Hindlimb muscle (tissue), 1 donor: Measurements from ENCODE around the gene COG5. TPM values are rescaled to one million over a fixed set of nuclear protein-coding genes. Genes with fewer than 3 reads are reported as not detected.

ENCODE experiments used
- DNase-seq: peaks from one replicate; pipeline ENCODE4 v3.0.0-alpha.2; 2013
- polyA plus RNA-seq: library from polyadenylated mRNA; unstranded; fragments of 120-200 nt; gene quantifications from one replicate; pipeline ENCODE4 v1.2.1, GENCODE V29; 2013; ENCODE audit not compliant: insufficient read length

Gene COG5
- polyA plus RNA-seq, 1 donor: 23.3 TPM

- no peak for DNase-seq
These were observed 57.6 kb downstream of the COG5 start for GRCh38 chr7:107505997-107506673.

DNA sequence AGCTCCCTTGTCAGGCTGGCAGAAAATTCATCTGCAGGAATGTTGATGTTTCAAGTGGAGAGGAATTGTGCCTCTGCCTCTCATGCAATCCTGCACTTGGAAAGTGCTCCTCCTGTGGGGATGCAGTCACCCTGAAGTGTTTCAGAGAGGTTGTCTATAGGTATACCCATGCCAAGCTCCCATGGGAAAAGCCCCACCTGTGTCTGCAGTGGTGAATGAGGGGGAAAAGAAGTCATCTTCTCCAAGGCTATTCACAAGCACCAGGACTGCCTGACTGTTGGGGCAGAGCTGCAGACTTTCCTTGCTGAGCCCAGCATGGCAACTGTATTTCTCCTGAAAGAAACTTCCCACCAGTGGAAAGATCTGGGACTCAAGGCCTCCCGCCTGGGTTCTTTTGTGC, 58.4 kb downstream of the COG5 start:
- no peak for DNase-seq

DNA sequence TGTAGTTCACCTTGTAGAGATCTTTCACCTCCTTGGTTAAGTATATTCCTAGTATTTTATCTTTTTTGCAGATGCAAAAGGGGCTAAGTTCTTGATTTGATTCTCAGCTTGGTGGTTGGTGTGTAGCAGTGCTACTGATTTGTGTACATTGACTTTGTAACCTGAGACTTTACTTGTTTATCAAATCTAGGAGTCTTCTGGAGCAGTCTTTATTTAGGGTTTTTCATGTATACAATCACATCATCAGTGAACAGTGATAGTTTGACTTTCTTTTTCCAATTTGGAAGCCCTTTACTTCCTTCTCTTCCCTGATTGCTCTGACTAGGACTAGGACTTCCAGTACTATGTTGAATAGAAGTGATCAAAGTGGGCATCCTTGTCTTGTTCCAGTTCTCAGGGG, 60.0 kb downstream of the COG5 start:
- no peak for DNase-seq

DNA sequence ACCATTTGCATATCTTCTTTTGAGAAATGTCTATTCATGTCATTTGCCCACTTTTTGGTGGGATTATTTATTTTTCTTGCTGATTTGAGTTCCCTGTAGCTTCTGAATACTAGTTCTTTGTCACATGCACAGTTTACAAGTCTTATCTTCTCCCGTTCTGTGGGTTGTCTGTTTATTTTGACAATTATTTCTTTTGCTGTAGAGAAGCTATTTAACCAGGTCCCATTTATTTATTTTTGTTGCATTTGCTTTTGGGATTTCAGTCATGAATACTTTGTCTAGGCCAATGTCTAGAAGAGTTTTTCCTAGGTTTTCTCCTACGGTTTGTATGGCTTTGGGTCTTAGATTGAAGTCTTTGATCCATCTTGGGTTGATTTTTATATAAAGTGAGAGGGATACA, 60.9 kb downstream of the COG5 start:
- DNase-seq: no peak

GRCh38 chr7:107502154-107502553, 61.6 kb downstream of the COG5 start:
- DNase-seq: no peak

GRCh38 chr7:107501593-107501992, 62.1 kb downstream of the COG5 start:
- DNase-seq: no peak

DNA sequence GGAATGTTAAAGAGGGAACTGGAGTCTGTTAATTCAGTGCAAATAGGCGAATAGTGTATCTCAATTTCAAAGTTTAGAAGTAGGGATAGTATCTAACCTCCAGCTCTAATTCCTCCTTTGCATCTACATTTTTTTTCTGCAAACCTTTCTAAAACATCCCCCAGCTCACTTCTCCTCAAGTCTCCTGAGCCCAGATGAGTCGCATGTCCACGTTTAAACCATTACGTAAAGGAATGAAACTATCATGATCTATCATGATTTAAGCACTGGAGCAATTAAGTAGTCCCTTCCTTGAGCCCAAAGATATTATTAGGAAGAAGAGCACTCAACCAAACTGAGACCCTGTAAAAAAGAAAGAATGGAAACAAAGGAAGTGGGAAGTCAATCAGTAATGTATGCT, 64.0 kb downstream of the COG5 start:
- no peak for DNase-seq

GRCh38 chr7:107495516-107495915, 68.2 kb downstream of the COG5 start:
- DNase-seq: no peak

DNA sequence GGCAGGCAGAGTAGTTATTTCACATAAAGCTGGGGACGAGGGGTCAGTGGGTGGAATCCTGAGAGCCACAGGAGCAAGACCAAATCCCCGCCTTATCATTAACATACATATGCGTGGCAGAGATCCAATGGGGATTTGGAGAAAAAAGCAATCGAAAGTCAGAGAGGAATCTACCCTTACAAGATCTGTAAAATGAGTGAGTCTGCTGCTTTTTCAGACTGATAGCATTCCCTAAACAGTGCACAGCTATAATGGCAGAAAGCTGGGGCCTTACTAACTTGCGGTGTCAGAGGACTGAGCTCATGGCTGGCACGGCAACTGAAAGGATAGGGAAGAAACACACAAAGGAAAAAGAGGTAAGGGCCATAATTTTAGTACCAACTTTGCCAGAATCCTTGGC, 68.8 kb downstream of the COG5 start:
- DNase-seq: no peak

DNA sequence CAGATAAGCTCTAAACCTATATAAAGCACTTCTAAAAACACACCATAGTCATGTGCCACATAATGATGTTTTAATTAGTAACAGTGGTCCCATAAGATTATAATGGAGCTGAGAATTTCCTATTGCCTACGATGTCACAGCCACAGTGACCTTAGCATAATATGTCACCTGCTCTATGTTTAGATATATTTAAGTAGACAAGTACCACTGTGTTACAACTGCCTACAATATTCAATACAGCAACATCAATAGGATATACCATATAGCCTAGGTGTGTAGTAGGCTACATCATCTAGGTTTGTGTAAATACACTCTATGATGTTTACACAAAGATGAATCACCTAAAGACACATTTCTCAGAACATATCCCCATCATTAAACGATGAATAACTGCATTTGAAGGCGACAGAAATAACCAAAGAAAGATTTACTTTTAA, 69.4 kb downstream of the COG5 start:
- no peak for DNase-seq

- no peak for DNase-seq
These were observed 70.8 kb downstream of the COG5 start for GRCh38 chr7:107492875-107493274.

DNA sequence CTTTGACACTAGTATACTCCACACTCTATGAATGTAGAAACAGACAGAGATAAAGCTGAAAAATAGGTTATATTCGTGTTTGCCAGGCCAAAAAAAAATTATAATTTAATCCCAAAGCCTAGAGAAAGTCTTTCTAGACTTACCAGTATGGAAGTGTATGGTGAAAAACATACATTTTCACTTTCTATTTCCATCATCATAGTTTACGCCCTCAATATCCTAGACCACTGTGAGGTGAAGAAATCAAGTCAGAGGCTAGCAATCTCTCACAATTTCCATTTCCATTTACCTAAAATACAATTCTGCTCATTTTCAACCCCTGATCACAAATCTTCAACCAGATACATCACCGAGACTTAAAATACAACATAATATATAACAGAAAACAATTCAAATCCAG, 77.7 kb downstream of the COG5 start:
- DNase-seq: no peak

DNA sequence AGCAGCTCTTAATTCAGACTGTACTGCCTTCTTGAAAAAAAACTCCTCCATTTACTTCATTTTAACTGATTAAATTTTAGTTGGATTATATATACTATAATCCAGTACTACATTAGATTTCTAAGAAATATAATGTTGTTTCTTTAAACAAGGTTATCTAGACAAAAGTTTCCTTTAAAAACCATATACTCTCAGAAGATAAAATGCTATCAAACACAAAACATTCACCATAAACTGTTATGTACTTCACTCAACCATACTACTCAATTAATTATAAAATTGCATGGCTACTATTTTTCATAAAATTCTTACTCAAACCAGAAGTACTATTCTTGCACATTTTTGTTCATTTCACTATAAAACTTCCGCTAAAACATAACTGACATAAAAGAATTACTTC, 81.1 kb downstream of the COG5 start:
- DNase-seq: no peak

GRCh38 chr7:107480932-107481331, 82.8 kb downstream of the COG5 start:
- no peak for DNase-seq

DNA sequence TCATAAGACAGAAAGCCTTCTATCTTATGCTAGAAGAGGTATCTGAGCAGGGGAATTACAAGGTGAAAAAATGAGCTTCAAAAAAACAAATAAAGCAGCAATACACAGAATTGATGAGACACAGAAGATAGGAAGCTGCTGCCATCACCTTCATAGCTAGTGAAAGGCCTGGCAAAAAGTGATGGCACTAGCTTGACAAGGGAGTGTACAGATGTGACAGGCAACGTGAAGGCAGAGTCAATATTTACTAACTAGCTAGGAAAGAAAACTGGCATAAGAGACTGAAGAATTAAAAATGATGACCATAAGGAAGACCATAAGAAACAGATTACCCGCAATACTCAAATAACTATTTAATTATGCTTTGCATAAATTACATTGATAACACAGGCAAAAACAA, 84.4 kb downstream of the COG5 start:
- no peak for DNase-seq

DNA sequence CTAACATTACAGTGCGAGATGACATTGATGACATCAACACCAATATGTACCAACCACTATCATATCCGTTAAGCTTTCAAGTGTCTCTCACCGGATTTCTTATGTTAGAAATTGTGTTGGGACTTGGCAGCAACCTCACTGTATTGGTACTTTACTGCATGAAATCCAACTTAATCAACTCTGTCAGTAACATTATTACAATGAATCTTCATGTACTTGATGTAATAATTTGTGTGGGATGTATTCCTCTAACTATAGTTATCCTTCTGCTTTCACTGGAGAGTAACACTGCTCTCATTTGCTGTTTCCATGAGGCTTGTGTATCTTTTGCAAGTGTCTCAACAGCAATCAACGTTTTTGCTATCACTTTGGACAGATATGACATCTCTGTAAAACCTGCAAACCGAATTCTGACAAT, 89.6 kb downstream of the COG5 start:
- DNase-seq: no peak

DNA sequence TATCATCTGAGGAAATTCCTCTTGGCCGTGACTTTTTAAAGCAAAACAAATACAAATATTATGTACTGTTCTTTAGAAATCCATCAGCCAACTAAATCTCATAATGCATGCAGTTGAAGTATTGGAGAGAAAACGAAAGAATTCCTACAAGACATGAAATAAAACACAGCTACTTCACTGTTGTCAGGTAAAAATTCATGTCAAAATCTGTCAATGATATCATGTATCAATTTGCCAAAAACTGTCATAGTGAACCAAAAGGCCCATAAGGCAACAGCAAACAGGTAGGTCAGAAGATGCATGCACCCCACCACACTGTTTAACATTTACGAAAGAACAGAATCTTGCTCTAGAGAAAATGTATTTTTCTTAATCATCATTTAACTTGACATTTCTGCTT, 91.6 kb downstream of the COG5 start:
- no peak for DNase-seq

DNA sequence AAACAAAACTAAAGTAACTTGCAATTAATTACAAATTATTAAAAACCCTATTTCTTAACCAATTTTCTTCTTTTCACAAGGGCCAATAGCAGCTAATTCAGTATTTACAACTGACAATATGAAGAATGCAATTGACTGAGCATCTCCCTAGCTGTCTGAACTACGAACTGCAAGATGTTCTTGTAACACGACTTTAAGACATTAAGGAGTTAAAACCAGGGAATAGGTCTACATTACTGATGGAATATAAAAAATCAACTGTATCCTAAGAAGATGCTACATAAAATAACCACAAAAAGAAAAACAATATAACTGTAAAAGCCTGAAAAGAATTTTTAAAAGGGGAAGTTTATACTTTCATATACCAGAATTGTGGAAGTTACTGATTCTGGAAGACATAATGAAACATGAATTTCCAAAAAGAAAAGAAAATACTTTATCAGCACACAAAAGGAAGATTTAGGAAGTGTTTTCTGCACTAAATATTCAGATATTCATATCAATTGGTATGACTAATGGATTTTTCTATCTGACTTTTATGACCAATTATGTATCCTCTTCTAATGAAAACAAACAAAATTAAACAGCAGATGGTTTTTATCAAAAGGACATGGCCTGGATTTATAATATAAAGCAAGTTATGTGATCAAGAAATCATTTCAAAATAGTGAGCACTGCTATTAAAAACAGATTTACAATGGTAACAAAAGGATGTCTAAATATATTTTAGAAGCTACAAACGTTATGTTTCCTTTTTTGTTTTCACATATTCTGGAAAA, 92.2 kb downstream of the COG5 start:
- DNase-seq: no peak

DNA sequence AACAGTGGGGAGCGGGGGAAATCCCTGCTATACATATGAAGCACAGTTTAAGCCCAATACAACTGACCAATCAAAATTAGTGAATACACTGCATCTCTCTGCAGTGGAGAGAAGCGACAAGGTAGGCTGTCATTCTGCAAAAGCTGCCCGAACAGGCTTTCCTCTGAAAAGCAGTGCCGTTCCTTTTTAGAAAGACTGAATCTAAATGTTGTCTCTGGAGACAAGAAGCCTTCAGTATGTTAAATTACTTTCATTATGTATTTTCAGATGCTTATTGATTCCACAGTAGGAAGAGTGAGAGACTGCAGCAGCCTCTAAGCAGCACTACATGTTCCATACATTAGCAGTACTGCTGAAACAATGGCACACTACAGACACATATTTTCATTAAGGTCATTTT, 93.8 kb downstream of the COG5 start, which contains the start of gene GPR22:
Gene GPR22 (plus strand): TSS at position 129 of the 400 bp plus-strand sequence. CDS start 4,004 bp downstream, outside the sequence.
- DNase-seq: no peak

DNA sequence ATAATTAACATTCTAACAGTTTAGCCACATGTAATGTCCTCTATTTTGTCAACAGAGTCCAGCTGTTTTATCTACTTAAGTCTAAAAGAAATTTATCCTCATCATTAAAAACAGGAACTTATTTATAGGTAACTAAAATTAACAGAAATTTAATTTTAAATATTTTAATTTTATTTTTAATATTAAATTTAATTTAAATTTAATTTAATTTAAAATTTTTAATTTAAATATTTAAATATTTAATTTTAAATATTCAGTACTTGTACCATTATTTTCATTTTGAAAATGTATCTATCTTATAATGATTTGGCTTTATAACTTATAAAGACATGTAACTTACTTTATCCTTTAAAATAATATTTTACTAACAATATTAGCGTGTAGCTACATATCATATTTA, 94.9 kb downstream of the COG5 start:
- DNase-seq: no peak

GRCh38 chr7:107467972-107468371, 95.7 kb downstream of the COG5 start:
- DNase-seq: no peak

DNA sequence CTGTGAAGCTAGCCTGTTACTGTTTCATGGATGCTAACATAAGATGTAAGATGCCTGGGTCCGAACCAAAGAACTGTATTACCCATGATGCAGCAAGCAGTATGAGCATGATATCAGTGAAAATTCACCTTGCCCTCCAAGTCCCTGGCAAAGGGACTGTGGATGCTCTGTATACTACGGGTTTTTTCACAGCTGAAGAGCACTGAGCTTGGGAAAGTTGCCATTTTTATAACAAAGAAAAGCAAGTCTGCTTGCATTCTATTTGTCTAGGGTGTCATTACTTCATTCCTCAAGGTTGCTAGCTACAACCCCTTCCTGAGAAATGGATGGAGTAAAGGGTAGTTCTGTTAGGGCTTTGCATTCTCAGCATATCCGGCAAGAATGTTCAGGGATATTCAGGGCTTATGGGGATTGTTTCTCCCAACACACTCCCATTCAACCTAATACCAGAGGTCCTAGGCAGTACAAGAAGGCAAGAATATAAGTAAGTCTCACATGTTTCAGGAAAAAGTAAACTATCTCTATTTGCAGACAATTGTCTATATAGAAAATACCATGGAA, 99.0 kb downstream of the COG5 start:
- no peak for DNase-seq

DNA sequence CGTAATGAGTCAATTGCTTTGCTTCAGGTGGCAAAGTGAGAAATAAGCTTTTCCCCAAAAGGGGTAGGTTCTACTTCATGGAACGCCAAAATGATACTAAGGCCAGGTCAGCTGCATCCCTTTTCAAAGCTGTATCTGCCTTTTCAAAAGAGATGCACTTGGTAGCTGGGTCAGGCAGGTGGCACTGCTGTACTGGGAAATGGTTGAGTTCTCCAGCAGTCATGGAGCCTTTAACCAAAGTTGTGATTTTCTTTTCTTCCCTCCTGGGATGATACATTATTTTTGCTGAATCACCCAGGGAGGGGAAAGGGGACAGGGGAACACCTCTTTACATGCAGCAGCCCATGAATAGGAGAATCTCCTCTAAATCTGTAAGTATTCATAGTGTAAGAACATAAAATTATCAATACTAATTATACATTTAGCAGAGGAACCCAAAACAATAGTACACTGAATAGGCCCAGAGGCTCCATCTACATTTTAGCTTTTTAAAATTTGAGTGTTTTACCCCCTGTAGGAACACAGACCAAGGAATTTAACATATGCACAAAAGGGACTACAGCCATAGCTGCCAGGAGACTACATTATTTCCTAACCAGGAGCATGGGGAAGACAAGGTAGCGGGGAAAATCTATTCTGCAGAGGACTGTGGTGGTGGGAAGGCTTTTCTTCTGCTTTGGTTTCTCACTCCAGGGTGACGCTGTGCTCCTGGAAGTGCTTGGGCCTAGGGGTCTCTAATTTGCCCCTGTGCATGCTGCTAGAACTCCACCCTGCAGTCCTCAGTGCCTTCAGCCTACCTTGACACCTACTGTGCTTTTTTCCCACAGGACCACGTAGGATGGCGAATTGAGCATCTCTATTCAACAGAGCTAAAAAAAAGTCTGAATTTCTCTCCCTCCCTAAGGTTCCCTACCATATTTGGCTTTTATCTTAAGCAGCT, 100.3 kb downstream of the COG5 start:
- peak; percentile 38 for DNase-seq
